IMR-90 (cell line): Measurements from ENCODE around the gene SNAP25. TPM values are rescaled to one million over a fixed set of nuclear protein-coding genes. Genes with fewer than 3 reads are reported as not detected.

ENCODE experiments used
- ATAC-seq: fragments of 200-7000 bp; cut with Tn5 transposase; 2 replicates; pipeline ENCODE4 v1.9.1; 2020; ENCODE audit warnings: low read depth, mild to moderate bottlenecking, moderate library complexity
- BruUV-seq: library from RNA; stranded (reverse); fragments of 400-500 nt; replicated peaks from 2 replicates; lab custom pipeline; 2021; lab: Mats Ljungman, UMichigan
- CTCF ChIA-PET: fragments of 300-600 bp; formaldehyde crosslinking; extraction: SDS; loops from one replicate; lab custom pipeline; 2021; ENCODE audit warnings: antibody characterized with exemption; lab: Yijun Ruan, JAX
- POLR2A ChIA-PET: fragments of 300-600 bp; sonication (Branson Sonifier 250); formaldehyde crosslinking; loops from one replicate; lab custom pipeline; 2022; ENCODE audit warnings: antibody characterized with exemption; ENCODE audit not compliant: unreplicated experiment; lab: Charles Lee
- DNase-seq: peaks from one replicate; pipeline ENCODE4 v3.0.0; 2013
- H2AFZ ChIP-seq: replicated peaks from 2 replicates; pipeline ENCODE3; 2013; ENCODE audit warnings: low read length, mild to moderate bottlenecking; ENCODE audit not compliant: poor library complexity
- H2AK5ac ChIP-seq: 2 replicates; pipeline ENCODE4 v1.6.1; 2013; ENCODE audit warnings: low read depth, low read length, inconsistent platforms
- H2AK9ac ChIP-seq: replicated peaks from 2 replicates; pipeline ENCODE3; 2013; ENCODE audit warnings: mild to moderate bottlenecking, low read depth, low read length, moderate library complexity; ENCODE audit not compliant: poor library complexity
- H2BK120ac ChIP-seq: 2 replicates; pipeline ENCODE4 v1.6.1; 2013; ENCODE audit warnings: low read depth, low read length, inconsistent platforms
- H2BK15ac ChIP-seq: 3 replicates; pipeline ENCODE4 v1.6.1; 2013; ENCODE audit warnings: low read depth, low read length, inconsistent platforms
- H2BK20ac ChIP-seq: 2 replicates; pipeline ENCODE4 v1.6.1; 2013; ENCODE audit warnings: low read depth, mild to moderate bottlenecking, inconsistent platforms, low read length, moderate library complexity
- H2BK5ac ChIP-seq: 2 replicates; pipeline ENCODE4 v1.6.1; 2013; ENCODE audit warnings: mild to moderate bottlenecking, low read depth, low read length, inconsistent platforms; ENCODE audit not compliant: poor library complexity, severe bottlenecking
- H3K14ac ChIP-seq: replicated peaks from 2 replicates; pipeline ENCODE4 v1.6.1; 2013; ENCODE audit warnings: low read depth, low read length, inconsistent platforms
- H3K18ac ChIP-seq: 2 replicates; pipeline ENCODE4 v1.6.1; 2013; ENCODE audit warnings: low read depth, low read length, control low read depth
- H3K23ac ChIP-seq: 2 replicates; pipeline ENCODE4 v1.6.1; 2013; ENCODE audit warnings: low read depth, low read length, inconsistent platforms
- H3K27ac ChIP-seq: 2 replicates; pipeline ENCODE4 v1.5.1; 2013; ENCODE audit warnings: mild to moderate bottlenecking, control low read depth, low read length; ENCODE audit not compliant: insufficient read depth
- H3K27me3 ChIP-seq: 2 replicates; pipeline ENCODE4 v1.6.1; 2013; ENCODE audit warnings: low read length; ENCODE audit not compliant: control insufficient read depth, insufficient read depth
- H3K36me3 ChIP-seq: 2 replicates; pipeline ENCODE4 v1.6.1; 2013; ENCODE audit warnings: low read length, mixed read lengths; ENCODE audit not compliant: control insufficient read depth, insufficient read depth
- H3K4ac ChIP-seq: 2 replicates; pipeline ENCODE4 v1.6.1; 2013; ENCODE audit warnings: low read depth, low read length, inconsistent platforms
- H3K4me1 ChIP-seq: 2 replicates; pipeline ENCODE4 v1.6.1; 2013; ENCODE audit warnings: low read length, mixed read lengths; ENCODE audit not compliant: control insufficient read depth, insufficient read depth
- H3K4me2 ChIP-seq: 2 replicates; pipeline ENCODE4 v1.6.1; 2013; ENCODE audit warnings: low read depth, mild to moderate bottlenecking, control low read depth, low read length, moderate library complexity
- H3K4me3 ChIP-seq: 2 replicates; pipeline ENCODE4 v1.5.1; 2013; ENCODE audit warnings: low read depth, mild to moderate bottlenecking, control low read depth, low read length, moderate library complexity; ENCODE audit not compliant: insufficient read depth
- H3K56ac ChIP-seq: 2 replicates; pipeline ENCODE4 v1.6.1; 2013; ENCODE audit warnings: low read length, inconsistent platforms; ENCODE audit not compliant: insufficient read depth; ENCODE audit errors: extremely low read depth
- H3K79me1 ChIP-seq, 2 experiments: 2 replicates each; pipeline ENCODE4 v1.6.1; 2013; ENCODE audit warnings: low read length in 2 of 2, inconsistent platforms in 1 of 2, low read depth in 1 of 2
- H3K9ac ChIP-seq: 2 replicates; pipeline ENCODE4 v1.6.1; 2013; ENCODE audit warnings: low read depth, low read length, control low read depth
- H3K9me1 ChIP-seq: 2 replicates; pipeline ENCODE4 v1.6.1; 2013; ENCODE audit warnings: low read length, inconsistent platforms; ENCODE audit not compliant: insufficient read depth
- H3K9me3 ChIP-seq: 2 replicates; pipeline ENCODE4 v1.6.1; 2013; ENCODE audit warnings: low read length; ENCODE audit not compliant: control insufficient read depth, insufficient read depth
- H4K20me1 ChIP-seq: 2 replicates; pipeline ENCODE4 v1.6.1; 2013; ENCODE audit warnings: low read length, inconsistent platforms; ENCODE audit not compliant: insufficient read depth
- H4K5ac ChIP-seq: 2 replicates; pipeline ENCODE4 v1.6.1; 2013; ENCODE audit warnings: mild to moderate bottlenecking, low read depth, low read length, control low read depth
- H4K8ac ChIP-seq, 2 experiments: 2 replicates each; pipeline ENCODE4 v1.6.1; 2013; ENCODE audit warnings: low read depth in 2 of 2, low read length in 2 of 2, control low read depth in 1 of 2, inconsistent platforms in 1 of 2
- H4K91ac ChIP-seq: 2 replicates; pipeline ENCODE4 v1.6.1; 2013; ENCODE audit warnings: low read depth, low read length, inconsistent platforms; ENCODE audit not compliant: insufficient read depth
- CEBPB ChIP-seq: IDR thresholded peaks from 2 replicates; pipeline ENCODE4 v1.6.1; 2012; ENCODE audit warnings: low read depth, low read length, improper control_type of control experiment
- CHD1 ChIP-seq: IDR thresholded peaks from 2 replicates; pipeline ENCODE4 v1.6.1; 2012; ENCODE audit warnings: low read depth, low read length, improper control_type of control experiment
- WGBS, 2 experiments: methylation state at CpG; one replicate each; pipeline versions ENCODE4 v1.1.5 to v1.1.7; 2013; ENCODE audit warnings: missing lambda C conversion rate in 2 of 2; ENCODE audit not compliant: insufficient read length in 1 of 2; ENCODE audit errors: extremely low coverage in 2 of 2; 5-methylcytosine and 5-hydroxymethylcytosine counted together
- dilution Hi-C: fragments of 300-500 bp; cut with HindIII; formaldehyde crosslinking; loops from one replicate; pipeline ENCODE4 v1.14.3; 2018; ENCODE audit warnings: low sequenced_read_pairs; ENCODE audit not compliant: unreplicated experiment
- in situ Hi-C: fragments of 300-500 bp; cut with MboI; formaldehyde crosslinking; loops from 3 replicates; pipeline ENCODE4 v1.14.3; 2019; ENCODE audit warnings: low sequenced_read_pairs, inconsistent platforms, mixed read lengths
- intact Hi-C: fragments of 100-400 bp; cut with micrococcal nuclease; formaldehyde crosslinking; loops from 2 replicates; pipeline ENCODE4 v1.10.0; 2022
- polyA plus RNA-seq, 3 experiments: library from polyadenylated mRNA; depleted of rRNA; stranded (reverse); fragments of >200 nt; gene quantifications; 2 replicates each; pipeline ENCODE4 v1.2.3, GENCODE V29; 2012; ENCODE audit warnings: low replicate concordance in 1 of 3
- total RNA-seq: library from RNA; depleted of rRNA; stranded (reverse); fragments of >200 nt; gene quantifications from 2 replicates; pipeline ENCODE4 v1.2.3, GENCODE V29; 2012

SNAP25 gene
- total and polyA plus RNA-seq, 2 of the 4 experiments (the other 2 are of a cell fraction): 1.1 to 2.8 TPM

DNA sequence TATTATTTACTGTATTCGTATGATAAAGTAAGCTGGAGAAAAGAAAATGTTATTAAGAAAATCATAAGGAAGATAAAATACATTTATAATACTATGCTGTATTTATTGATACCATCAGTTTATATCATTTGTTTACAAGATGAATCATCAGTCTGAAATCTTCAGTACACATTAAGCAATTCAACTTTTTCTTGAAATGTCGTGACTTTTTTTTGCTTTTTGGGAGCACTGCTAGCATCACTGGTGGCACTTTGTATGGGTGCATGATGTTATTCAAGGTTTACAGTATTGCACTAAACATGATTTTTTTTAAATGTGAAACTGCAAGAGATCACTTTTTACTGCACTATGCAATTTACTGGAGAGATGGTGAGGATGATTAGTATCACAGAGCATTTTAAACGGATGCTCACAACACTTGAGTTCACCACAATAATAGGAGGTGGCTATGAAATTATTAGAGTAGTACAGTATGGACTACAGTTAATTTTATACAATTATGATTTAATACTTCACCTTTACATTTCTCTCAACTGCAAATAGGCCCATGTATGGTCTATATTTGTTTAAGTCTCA lies 85.9 kb downstream of the SNAP25 start:
- POLR2A ChIA-PET: no interaction called here
- WGBS, 2 experiments: no CpG with 5 or more reads among the region's 3 CpGs
- no peak overlapping the region for H4K91ac ChIP-seq
- no peak overlapping the region for H3K56ac ChIP-seq
- in situ Hi-C loops: no loop called here
- H3K23ac ChIP-seq: no peak overlapping the region
- no peak overlapping the region for H3K14ac ChIP-seq
- H2BK20ac ChIP-seq: no peak overlapping the region
- no peak overlapping the region for H3K4ac ChIP-seq
- H2BK5ac ChIP-seq: no peak overlapping the region
- no peak overlapping the region for H3K18ac ChIP-seq
- ATAC-seq: no peak
- peaks cover 20% of the 10 kb centered on the region for H3K4me1 ChIP-seq
- H3K4me3 ChIP-seq: no peak overlapping the region
- no peak for DNase-seq
- H2AFZ ChIP-seq: no peak overlapping the region
- H3K27ac ChIP-seq: no peak overlapping the region
- no peaks in the 10 kb centered on the region; the same call in 1 of the 2 replicates for H3K27me3 ChIP-seq
- no peak overlapping the region for H4K5ac ChIP-seq
- no peaks in the 10 kb centered on the region for H3K9me3 ChIP-seq
- TF ChIP-seq CHD1 (no peak), CEBPB (peak; percentile 25; the same call in 1 of the 2 replicates)
- CTCF ChIA-PET: no interaction called here
- no peaks in the 10 kb centered on the region for H4K20me1 ChIP-seq
- H3K4me2 ChIP-seq: no peak overlapping the region
- dilution Hi-C loops: no loop called here
- H3K9me1 ChIP-seq: peaks cover 11% of the 10 kb centered on the region
- no peak overlapping the region for H4K8ac ChIP-seq
- H3K79me1 ChIP-seq: no peaks in the 10 kb centered on the region
- H2AK5ac ChIP-seq: no peak overlapping the region
- peaks cover 1% of the 10 kb centered on the region for H3K36me3 ChIP-seq
- H2BK15ac ChIP-seq: no peak overlapping the region
- no peak overlapping the region for H3K9ac ChIP-seq
- no TSS peak for BruUV-seq
- H2AK9ac ChIP-seq: no peak overlapping the region
- H2BK120ac ChIP-seq: no peak overlapping the region
- intact Hi-C loops: loop anchor here (5.0 kb wide), 1 partner anchor 87 kb away; the partner anchor contains the start of gene SNAP25
